IMR-90 (cell line): Measurements from ENCODE around the gene SPART. TPM values are rescaled to one million over a fixed set of nuclear protein-coding genes. Genes with fewer than 3 reads are reported as not detected.

Source experiments
- ATAC-seq: fragments of 200-7000 bp; cut with Tn5 transposase; 2 replicates; pipeline ENCODE4 v1.9.1; 2020; ENCODE audit warnings: low read depth, mild to moderate bottlenecking, moderate library complexity
- BruUV-seq: library from RNA; stranded (reverse); fragments of 400-500 nt; replicated peaks from 2 replicates; lab custom pipeline; 2021; lab: Mats Ljungman, UMichigan
- CTCF ChIA-PET: fragments of 300-600 bp; formaldehyde crosslinking; extraction: SDS; loops from one replicate; lab custom pipeline; 2021; ENCODE audit warnings: antibody characterized with exemption; lab: Yijun Ruan, JAX
- POLR2A ChIA-PET: fragments of 300-600 bp; sonication (Branson Sonifier 250); formaldehyde crosslinking; loops from one replicate; lab custom pipeline; 2022; ENCODE audit warnings: antibody characterized with exemption; ENCODE audit not compliant: unreplicated experiment; lab: Charles Lee
- DNase-seq: peaks from one replicate; pipeline ENCODE4 v3.0.0; 2013
- H2AFZ ChIP-seq: replicated peaks from 2 replicates; pipeline ENCODE3; 2013; ENCODE audit warnings: low read length, mild to moderate bottlenecking; ENCODE audit not compliant: poor library complexity
- H2AK5ac ChIP-seq: 2 replicates; pipeline ENCODE4 v1.6.1; 2013; ENCODE audit warnings: low read depth, low read length, inconsistent platforms
- H2AK9ac ChIP-seq: replicated peaks from 2 replicates; pipeline ENCODE3; 2013; ENCODE audit warnings: mild to moderate bottlenecking, low read depth, low read length, moderate library complexity; ENCODE audit not compliant: poor library complexity
- H2BK120ac ChIP-seq: 2 replicates; pipeline ENCODE4 v1.6.1; 2013; ENCODE audit warnings: low read depth, low read length, inconsistent platforms
- H2BK15ac ChIP-seq: 3 replicates; pipeline ENCODE4 v1.6.1; 2013; ENCODE audit warnings: low read depth, low read length, inconsistent platforms
- H2BK20ac ChIP-seq: 2 replicates; pipeline ENCODE4 v1.6.1; 2013; ENCODE audit warnings: low read depth, mild to moderate bottlenecking, inconsistent platforms, low read length, moderate library complexity
- H2BK5ac ChIP-seq: 2 replicates; pipeline ENCODE4 v1.6.1; 2013; ENCODE audit warnings: mild to moderate bottlenecking, low read depth, low read length, inconsistent platforms; ENCODE audit not compliant: poor library complexity, severe bottlenecking
- H3K14ac ChIP-seq: replicated peaks from 2 replicates; pipeline ENCODE4 v1.6.1; 2013; ENCODE audit warnings: low read depth, low read length, inconsistent platforms
- H3K18ac ChIP-seq: 2 replicates; pipeline ENCODE4 v1.6.1; 2013; ENCODE audit warnings: low read depth, low read length, control low read depth
- H3K23ac ChIP-seq: 2 replicates; pipeline ENCODE4 v1.6.1; 2013; ENCODE audit warnings: low read depth, low read length, inconsistent platforms
- H3K27ac ChIP-seq: 2 replicates; pipeline ENCODE4 v1.5.1; 2013; ENCODE audit warnings: mild to moderate bottlenecking, control low read depth, low read length; ENCODE audit not compliant: insufficient read depth
- H3K27me3 ChIP-seq: 2 replicates; pipeline ENCODE4 v1.6.1; 2013; ENCODE audit warnings: low read length; ENCODE audit not compliant: control insufficient read depth, insufficient read depth
- H3K36me3 ChIP-seq: 2 replicates; pipeline ENCODE4 v1.6.1; 2013; ENCODE audit warnings: low read length, mixed read lengths; ENCODE audit not compliant: control insufficient read depth, insufficient read depth
- H3K4ac ChIP-seq: 2 replicates; pipeline ENCODE4 v1.6.1; 2013; ENCODE audit warnings: low read depth, low read length, inconsistent platforms
- H3K4me1 ChIP-seq: 2 replicates; pipeline ENCODE4 v1.6.1; 2013; ENCODE audit warnings: low read length, mixed read lengths; ENCODE audit not compliant: control insufficient read depth, insufficient read depth
- H3K4me2 ChIP-seq: 2 replicates; pipeline ENCODE4 v1.6.1; 2013; ENCODE audit warnings: low read depth, mild to moderate bottlenecking, control low read depth, low read length, moderate library complexity
- H3K4me3 ChIP-seq: 2 replicates; pipeline ENCODE4 v1.5.1; 2013; ENCODE audit warnings: low read depth, mild to moderate bottlenecking, control low read depth, low read length, moderate library complexity; ENCODE audit not compliant: insufficient read depth
- H3K56ac ChIP-seq: 2 replicates; pipeline ENCODE4 v1.6.1; 2013; ENCODE audit warnings: low read length, inconsistent platforms; ENCODE audit not compliant: insufficient read depth; ENCODE audit errors: extremely low read depth
- H3K79me1 ChIP-seq, 2 experiments: 2 replicates each; pipeline ENCODE4 v1.6.1; 2013; ENCODE audit warnings: low read length in 2 of 2, inconsistent platforms in 1 of 2, low read depth in 1 of 2
- H3K9ac ChIP-seq: 2 replicates; pipeline ENCODE4 v1.6.1; 2013; ENCODE audit warnings: low read depth, low read length, control low read depth
- H3K9me1 ChIP-seq: 2 replicates; pipeline ENCODE4 v1.6.1; 2013; ENCODE audit warnings: low read length, inconsistent platforms; ENCODE audit not compliant: insufficient read depth
- H3K9me3 ChIP-seq: 2 replicates; pipeline ENCODE4 v1.6.1; 2013; ENCODE audit warnings: low read length; ENCODE audit not compliant: control insufficient read depth, insufficient read depth
- H4K20me1 ChIP-seq: 2 replicates; pipeline ENCODE4 v1.6.1; 2013; ENCODE audit warnings: low read length, inconsistent platforms; ENCODE audit not compliant: insufficient read depth
- H4K5ac ChIP-seq: 2 replicates; pipeline ENCODE4 v1.6.1; 2013; ENCODE audit warnings: mild to moderate bottlenecking, low read depth, low read length, control low read depth
- H4K8ac ChIP-seq, 2 experiments: 2 replicates each; pipeline ENCODE4 v1.6.1; 2013; ENCODE audit warnings: low read depth in 2 of 2, low read length in 2 of 2, control low read depth in 1 of 2, inconsistent platforms in 1 of 2
- H4K91ac ChIP-seq: 2 replicates; pipeline ENCODE4 v1.6.1; 2013; ENCODE audit warnings: low read depth, low read length, inconsistent platforms; ENCODE audit not compliant: insufficient read depth
- BHLHE40 ChIP-seq: fragments of 150-350 bp; IDR thresholded peaks from 2 replicates; pipeline ENCODE4 v1.6.1; 2016; ENCODE audit warnings: mild to moderate bottlenecking, low read depth, low read length
- CEBPB ChIP-seq: IDR thresholded peaks from 2 replicates; pipeline ENCODE4 v1.6.1; 2012; ENCODE audit warnings: low read depth, low read length, improper control_type of control experiment
- CHD1 ChIP-seq: IDR thresholded peaks from 2 replicates; pipeline ENCODE4 v1.6.1; 2012; ENCODE audit warnings: low read depth, low read length, improper control_type of control experiment
- CTCF ChIP-seq: conservative IDR thresholded peaks from 2 replicates; pipeline ENCODE4 v1.5.1; 2012; ENCODE audit warnings: mild to moderate bottlenecking, low read depth, low read length, improper control_type of control experiment
- ELK1 ChIP-seq: fragments of 150-350 bp; IDR thresholded peaks from 2 replicates; pipeline ENCODE4 v1.6.1; 2016; ENCODE audit warnings: low read depth, mild to moderate bottlenecking, low read length, moderate library complexity, borderline replicate concordance
- FOS ChIP-seq: fragments of 150-350 bp; IDR thresholded peaks from 2 replicates; pipeline ENCODE4 v1.6.1; 2016; ENCODE audit warnings: low read depth, low read length
- MAZ ChIP-seq: IDR thresholded peaks from 2 replicates; pipeline ENCODE4 v1.6.1; 2012; ENCODE audit warnings: low read depth, mild to moderate bottlenecking, low read length, improper control_type of control experiment, moderate library complexity, borderline replicate concordance
- MXI1 ChIP-seq: IDR thresholded peaks from 2 replicates; pipeline ENCODE4 v1.6.1; 2012; ENCODE audit warnings: low read depth, mild to moderate bottlenecking, low read length, moderate library complexity, borderline replicate concordance
- NFE2L2 ChIP-seq: fragments of 150-350 bp; IDR thresholded peaks from 2 replicates; pipeline ENCODE4 v1.6.1; 2016; ENCODE audit warnings: low read depth, mild to moderate bottlenecking, low read length
- POLR2A ChIP-seq: IDR thresholded peaks from 2 replicates; pipeline ENCODE4 v1.6.1; 2012; ENCODE audit warnings: mild to moderate bottlenecking, low read depth, low read length
- RAD21 ChIP-seq: IDR thresholded peaks from 2 replicates; pipeline ENCODE4 v1.6.1; 2012; ENCODE audit warnings: low read length, improper control_type of control experiment
- RCOR1 ChIP-seq: IDR thresholded peaks from 2 replicates; pipeline ENCODE4 v1.6.1; 2012; ENCODE audit warnings: mild to moderate bottlenecking, low read length, improper control_type of control experiment; ENCODE audit not compliant: insufficient replicate concordance
- RFX5 ChIP-seq: IDR thresholded peaks from 2 replicates; pipeline ENCODE4 v1.8.0; 2012; ENCODE audit warnings: low read depth, mild to moderate bottlenecking, low read length, moderate library complexity
- SMC3 ChIP-seq: fragments of 150-350 bp; IDR thresholded peaks from 2 replicates; pipeline ENCODE4 v1.6.1; 2016; ENCODE audit warnings: low read depth, mild to moderate bottlenecking, antibody characterized with exemption, low read length, moderate library complexity
- USF2 ChIP-seq: fragments of 150-350 bp; IDR thresholded peaks from 2 replicates; pipeline ENCODE4 v1.6.1; 2017; ENCODE audit warnings: mild to moderate bottlenecking, antibody characterized with exemption, low read length, low read depth
- WGBS, 2 experiments: methylation state at CpG; one replicate each; pipeline versions ENCODE4 v1.1.5 to v1.1.7; 2013; ENCODE audit warnings: missing lambda C conversion rate in 2 of 2; ENCODE audit not compliant: insufficient read length in 1 of 2; ENCODE audit errors: extremely low coverage in 2 of 2; 5-methylcytosine and 5-hydroxymethylcytosine counted together
- dilution Hi-C: fragments of 300-500 bp; cut with HindIII; formaldehyde crosslinking; loops from one replicate; pipeline ENCODE4 v1.14.3; 2018; ENCODE audit warnings: low sequenced_read_pairs; ENCODE audit not compliant: unreplicated experiment
- in situ Hi-C: fragments of 300-500 bp; cut with MboI; formaldehyde crosslinking; loops from 3 replicates; pipeline ENCODE4 v1.14.3; 2019; ENCODE audit warnings: low sequenced_read_pairs, inconsistent platforms, mixed read lengths
- intact Hi-C: fragments of 100-400 bp; cut with micrococcal nuclease; formaldehyde crosslinking; loops from 2 replicates; pipeline ENCODE4 v1.10.0; 2022
- polyA plus RNA-seq, 3 experiments: library from polyadenylated mRNA; depleted of rRNA; stranded (reverse); fragments of >200 nt; gene quantifications; 2 replicates each; pipeline ENCODE4 v1.2.3, GENCODE V29; 2012; ENCODE audit warnings: low replicate concordance in 1 of 3
- total RNA-seq: library from RNA; depleted of rRNA; stranded (reverse); fragments of >200 nt; gene quantifications from 2 replicates; pipeline ENCODE4 v1.2.3, GENCODE V29; 2012

The SPART gene
- total and polyA plus RNA-seq, 2 of the 4 experiments (the other 2 are of a cell fraction): 43.8 to 110 TPM

GRCh38 chr13:36347531-36348210 lies 1.5 kb upstream of the SPART start:
- intact Hi-C loops (loop anchor here (5.0 to 10.0 kb wide), 3 partner anchors 50 to 647 kb away; partner anchors contain the start of genes ALG5, CCDC169 and RFXAP), dilution Hi-C loops (no loop called here), in situ Hi-C loops (loop anchor here (25.0 kb wide), 1 partner anchor 640 kb away; the partner anchor contains the start of gene ALG5)
- Histone ChIP-seq H3K9me3 (no peaks in the 10 kb centered on the region), H3K36me3 (no peaks in the 10 kb centered on the region), H3K4me2 (no peak overlapping the region), H2BK15ac (no peak overlapping the region), H3K9ac (no peak overlapping the region), H3K4me1 (peaks cover 4% of the 10 kb centered on the region), H3K9me1 (peaks cover 3% of the 10 kb centered on the region), H3K23ac (no peak overlapping the region), H3K56ac (no peak overlapping the region), H4K8ac (no peak overlapping the region), H4K5ac (no peak overlapping the region), H3K27ac (no peak overlapping the region), H2AK9ac (no peak overlapping the region), H3K14ac (no peak overlapping the region), H3K4ac (no peak overlapping the region), H2BK5ac (no peak overlapping the region), H3K79me1 (peaks cover 0 to 19% of the 10 kb centered on the region in 2 experiments; a peak in 2 of 4 replicates), H2BK120ac (no peak overlapping the region), H2AFZ (no peak overlapping the region), H3K18ac (no peak overlapping the region), H2BK20ac (no peak overlapping the region), H3K4me3 (no peak overlapping the region), H2AK5ac (no peak overlapping the region), H3K27me3 (no peaks in the 10 kb centered on the region), H4K20me1 (peaks cover 9% of the 10 kb centered on the region; the same call in 1 of the 2 replicates), H4K91ac (no peak overlapping the region)
- no peak for DNase-seq
- no CpG with 5 or more reads among the region's 10 CpGs for WGBS, 2 experiments
- POLR2A ChIA-PET: no interaction called here
- CTCF ChIA-PET: interaction anchor here (1.0 to 1.6 kb wide), 4 partner anchors 14 to 388 kb away, joined by 3 to 7 read pairs (median 4); no protein-coding TSS in a partner anchor
- no peak for ATAC-seq
- BruUV-seq: no TSS peak
- TF ChIP-seq NFE2L2: no peak
- TF ChIP-seq BHLHE40: no peak
- no peak for TF ChIP-seq SMC3
- TF ChIP-seq USF2: no peak
- TF ChIP-seq RCOR1: no peak
- no peak for TF ChIP-seq MAZ
- TF ChIP-seq CTCF: no peak
- TF ChIP-seq MXI1: no peak
- no peak for TF ChIP-seq RAD21
- no peak for TF ChIP-seq ELK1
- no peak for TF ChIP-seq CEBPB
- TF ChIP-seq RFX5: no peak
- TF ChIP-seq FOS: no peak
- no peak for TF ChIP-seq CHD1
- no peak for TF ChIP-seq POLR2A
